Progenitor cell of endocrine pancreas (in vitro differentiated cells): ENCODE data around the gene TBC1D17. TPM values are rescaled to one million over a fixed set of nuclear protein-coding genes. Genes with fewer than 3 reads are reported as not detected.

Experiments
- DNase-seq: peaks from one replicate; pipeline ENCODE4 v3.0.0; 2021; ENCODE audit warnings: low spot score; ENCODE audit not compliant: unreplicated experiment
- H3K27ac Mint-ChIP-seq: 2 replicates; pipeline ENCODE4 v1.8.0; 2021; ENCODE audit warnings: mild to moderate bottlenecking, moderate library complexity, mixed read lengths
- H3K27me3 Mint-ChIP-seq: 2 replicates; pipeline ENCODE4 v1.8.0; 2021; ENCODE audit warnings: mixed read lengths
- H3K36me3 Mint-ChIP-seq: 2 replicates; pipeline ENCODE4 v1.8.0; 2022; ENCODE audit warnings: mixed read lengths; ENCODE audit not compliant: insufficient read depth
- H3K4me1 Mint-ChIP-seq: 2 replicates; pipeline ENCODE4 v1.8.0; 2021; ENCODE audit warnings: low read depth, mixed read lengths
- H3K4me3 Mint-ChIP-seq: 2 replicates; pipeline ENCODE4 v1.8.0; 2021; ENCODE audit warnings: low read depth, mild to moderate bottlenecking, moderate library complexity, mixed read lengths
- H3K9me3 Mint-ChIP-seq: 2 replicates; pipeline ENCODE4 v1.8.0; 2021; ENCODE audit warnings: low read depth, mixed read lengths
- CTCF ChIP-seq: fragments of 200-600 bp; sonication (generic); IDR thresholded peaks from one replicate; pipeline ENCODE4 v1.5.0; 2021; ENCODE audit warnings: antibody characterized with exemption, mild to moderate bottlenecking; ENCODE audit not compliant: unreplicated experiment
- total RNA-seq: library from RNA; stranded (reverse); gene quantifications from 2 replicates; pipeline ENCODE4 v1.2.1, GENCODE V29; 2021

TBC1D17 gene
- total RNA-seq, 1 donor from 2014 or later = 44.6 TPM

- TF ChIP-seq CTCF = no peak
- Mint-ChIP-seq H3K27ac (no peak overlapping the region), H3K4me3 (no peak overlapping the region), H3K9me3 (no peaks in the 10 kb centered on the region), H3K27me3 (no peaks in the 10 kb centered on the region), H3K4me1 (peaks cover 12% of the 10 kb centered on the region), H3K36me3 (peaks cover 17% of the 10 kb centered on the region)
- DNase-seq = peak; percentile 97
Observed at GRCh38 chr19:49877879-49878743, 609 bp downstream of the TBC1D17 start.

- DNase-seq = no peak
- Mint-ChIP-seq H3K9me3 (no peaks in the 10 kb centered on the region), H3K36me3 (peaks cover 22% of the 10 kb centered on the region), H3K27me3 (no peaks in the 10 kb centered on the region), H3K4me3 (no peak overlapping the region), H3K27ac (peak overlapping the region; percentile 33), H3K4me1 (peaks cover 12% of the 10 kb centered on the region)
- TF ChIP-seq CTCF = no peak
Observed at GRCh38 chr19:49878744-49879070, 1.2 kb downstream of the TBC1D17 start.

- Mint-ChIP-seq H3K27ac (no peak overlapping the region), H3K9me3 (no peaks in the 10 kb centered on the region), H3K36me3 (peaks cover 23% of the 10 kb centered on the region), H3K4me3 (peak overlapping the region; percentile 29), H3K27me3 (no peaks in the 10 kb centered on the region), H3K4me1 (peaks cover 12% of the 10 kb centered on the region)
- DNase-seq = no peak
- TF ChIP-seq CTCF = no peak
Observed at GRCh38 chr19:49879243-49879963, 1.9 kb downstream of the TBC1D17 start.

GRCh38 chr19:49880162-49880869 is 2.8 kb downstream of the TBC1D17 start:
- H3K36me3 Mint-ChIP-seq = peaks cover 26% of the 10 kb centered on the region
- no peaks in the 10 kb centered on the region for H3K27me3 Mint-ChIP-seq
- no peak overlapping the region for H3K27ac Mint-ChIP-seq
- TF ChIP-seq CTCF = no peak
- no peak for DNase-seq
- no peak overlapping the region for H3K4me3 Mint-ChIP-seq
- H3K9me3 Mint-ChIP-seq = no peaks in the 10 kb centered on the region
- peaks cover 12% of the 10 kb centered on the region for H3K4me1 Mint-ChIP-seq

GRCh38 chr19:49881186-49881585 is 3.7 kb downstream of the TBC1D17 start:
- no peak overlapping the region for H3K4me3 Mint-ChIP-seq
- TF ChIP-seq CTCF = no peak
- H3K9me3 Mint-ChIP-seq = no peaks in the 10 kb centered on the region
- H3K36me3 Mint-ChIP-seq = peaks cover 28% of the 10 kb centered on the region
- no peaks in the 10 kb centered on the region for H3K27me3 Mint-ChIP-seq
- H3K4me1 Mint-ChIP-seq = peaks cover 9% of the 10 kb centered on the region
- DNase-seq = no peak
- H3K27ac Mint-ChIP-seq = peak overlapping the region; percentile 76
